ENCODE measurements around the gene HDDC2. TPM values are rescaled to one million over a fixed set of nuclear protein-coding genes. Genes with fewer than 3 reads are reported as not detected.

HDDC2 gene
- polyA plus RNA-seq, 3 donors = 24.4 to 59.9 (median 42.6) TPM

DNA sequence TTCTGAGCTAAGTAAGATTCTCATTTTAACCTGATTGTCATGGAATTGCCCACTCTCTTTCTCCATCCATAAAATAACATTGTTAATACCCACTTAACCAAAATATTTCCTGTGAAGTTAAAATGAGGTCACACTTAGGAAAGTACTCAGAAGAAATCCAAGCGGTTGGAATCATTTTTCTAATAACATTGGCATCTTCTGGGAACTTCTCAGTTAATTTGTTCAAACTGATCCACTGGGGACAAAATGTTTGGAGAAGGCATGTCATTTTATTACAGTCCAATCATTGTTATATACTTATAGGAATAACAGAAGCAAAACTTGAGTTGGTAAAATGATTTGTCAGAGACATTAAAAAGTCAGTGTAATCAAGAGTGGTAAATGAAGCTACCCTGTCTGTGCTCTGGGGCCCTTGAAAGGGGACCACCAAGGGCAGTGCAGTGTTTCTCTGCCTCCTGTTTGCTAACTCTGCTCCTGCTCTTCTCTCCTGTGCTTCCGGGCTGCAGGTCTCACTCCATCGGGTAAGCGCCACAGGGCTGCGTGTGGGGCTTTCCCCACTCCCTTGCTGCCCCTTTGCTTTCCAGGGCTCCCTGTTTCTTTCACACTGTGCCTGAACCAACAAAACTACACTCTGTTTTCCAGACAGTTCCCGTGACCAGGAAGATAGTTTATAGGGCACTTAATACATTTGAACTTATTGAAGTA, 50.1 kb downstream of the HDDC2 start:
- H3K4me3 ChIP-seq (replicated peaks in 1 of 3; ENCODE audit: low read depth in 2 of 3, low read length in 3 of 3) = no peak overlapping the region
- no peaks in the 10 kb centered on the region for H3K9me3 ChIP-seq (replicated peaks in 1 of 2; ENCODE audit: control insufficient read depth in 1 of 2, insufficient read depth in 1 of 2, low read length in 2 of 2)
- DNase-seq = no peak
- no peaks in the 10 kb centered on the region for H3K79me2 ChIP-seq (ENCODE audit: insufficient read depth, low read length)
- H3K4me1 Mint-ChIP-seq = no peaks in the 10 kb centered on the region
- no peak overlapping the region for H3K27ac Mint-ChIP-seq
- 73% methylated on average over 2 of the region's 6 CpGs for WGBS (ENCODE audit: insufficient coverage)
- no peak overlapping the region for H2AFZ ChIP-seq (ENCODE audit: insufficient read depth, low read depth, low read length, poor library complexity, severe bottlenecking)
- no peaks in the 10 kb centered on the region for H3K36me3 Mint-ChIP-seq
- H3K27me3 Mint-ChIP-seq (ENCODE audit: low read depth in 3 of 3) = peaks cover 0 to 3% (median 0%) of the 10 kb centered on the region in 3 donors
- H3K27me3 ChIP-seq (ENCODE audit: control insufficient read depth in 2 of 2, insufficient read depth in 2 of 2, low read length in 2 of 2) = no peaks in the 10 kb centered on the region
- TF ChIP-seq, protein P1, sequence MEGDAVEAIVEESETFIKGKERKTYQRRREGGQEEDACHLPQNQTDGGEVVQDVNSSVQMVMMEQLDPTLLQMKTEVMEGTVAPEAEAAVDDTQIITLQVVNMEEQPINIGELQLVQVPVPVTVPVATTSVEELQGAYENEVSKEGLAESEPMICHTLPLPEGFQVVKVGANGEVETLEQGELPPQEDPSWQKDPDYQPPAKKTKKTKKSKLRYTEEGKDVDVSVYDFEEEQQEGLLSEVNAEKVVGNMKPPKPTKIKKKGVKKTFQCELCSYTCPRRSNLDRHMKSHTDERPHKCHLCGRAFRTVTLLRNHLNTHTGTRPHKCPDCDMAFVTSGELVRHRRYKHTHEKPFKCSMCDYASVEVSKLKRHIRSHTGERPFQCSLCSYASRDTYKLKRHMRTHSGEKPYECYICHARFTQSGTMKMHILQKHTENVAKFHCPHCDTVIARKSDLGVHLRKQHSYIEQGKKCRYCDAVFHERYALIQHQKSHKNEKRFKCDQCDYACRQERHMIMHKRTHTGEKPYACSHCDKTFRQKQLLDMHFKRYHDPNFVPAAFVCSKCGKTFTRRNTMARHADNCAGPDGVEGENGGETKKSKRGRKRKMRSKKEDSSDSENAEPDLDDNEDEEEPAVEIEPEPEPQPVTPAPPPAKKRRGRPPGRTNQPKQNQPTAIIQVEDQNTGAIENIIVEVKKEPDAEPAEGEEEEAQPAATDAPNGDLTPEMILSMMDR (IDR thresholded peaks at IDR 0.05) = no peak
- H3K27ac ChIP-seq (ENCODE audit: low read depth in 1 of 2, low read length in 2 of 2) = no peak overlapping the region
- H3K9me3 Mint-ChIP-seq = no peaks in the 10 kb centered on the region
- H3K4me2 ChIP-seq (replicated peaks; ENCODE audit: extremely low read depth, low read length, poor library complexity, severe bottlenecking) = no peak overlapping the region
- no peaks in the 10 kb centered on the region for H4K20me1 ChIP-seq (ENCODE audit: insufficient read depth, low read length)
- H3K36me3 ChIP-seq (replicated peaks in 1 of 2; ENCODE audit: control insufficient read depth in 1 of 2, insufficient read depth in 2 of 2, low read length in 2 of 2) = no peaks in the 10 kb centered on the region
- no peaks in the 10 kb centered on the region for H3K4me1 ChIP-seq (ENCODE audit: control insufficient read depth in 1 of 2, insufficient read depth in 2 of 2, low read length in 2 of 2)
- no peak overlapping the region for H3K9ac ChIP-seq (ENCODE audit: insufficient read depth, low read length, poor library complexity, severe bottlenecking)
- H3K4me3 Mint-ChIP-seq = no peak overlapping the region
- intact Hi-C loops (cut with micrococcal nuclease) = no loop called here

DNA sequence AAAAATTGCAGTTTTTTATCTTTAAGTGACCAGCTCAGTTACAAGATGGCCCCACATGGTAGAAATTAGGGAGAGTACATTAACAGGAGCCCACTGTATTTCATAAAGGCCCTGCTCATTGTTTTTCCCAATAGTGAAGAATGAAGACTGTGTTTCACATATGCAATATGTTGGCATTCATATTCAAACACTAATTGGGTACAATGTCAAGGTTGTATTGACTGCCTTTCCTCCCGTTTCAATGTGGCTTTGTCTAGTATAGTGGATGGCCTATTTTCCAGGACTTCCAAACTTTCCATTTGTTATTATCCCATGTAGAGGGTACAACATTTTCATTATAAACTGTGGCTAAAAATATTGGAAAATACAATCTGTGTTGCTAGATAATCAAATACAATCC, 51.3 kb downstream of the HDDC2 start:
- no peaks in the 10 kb centered on the region for H3K79me2 ChIP-seq (ENCODE audit: insufficient read depth, low read length)
- TF ChIP-seq, protein P1 (IDR thresholded peaks at IDR 0.05) = no peak
- H3K9me3 ChIP-seq (replicated peaks in 1 of 2; ENCODE audit: control insufficient read depth in 1 of 2, insufficient read depth in 1 of 2, low read length in 2 of 2) = no peaks in the 10 kb centered on the region
- Mint-ChIP-seq H3K36me3 (no peaks in the 10 kb centered on the region), H3K9me3 (no peaks in the 10 kb centered on the region), H3K27ac (no peak overlapping the region), H3K4me1 (no peaks in the 10 kb centered on the region), H3K4me3 (no peak overlapping the region), H3K27me3 (ENCODE audit: low read depth in 3 of 3) (peaks cover 0 to 3% (median 0%) of the 10 kb centered on the region in 3 donors)
- no peak overlapping the region for H3K4me2 ChIP-seq (replicated peaks; ENCODE audit: extremely low read depth, low read length, poor library complexity, severe bottlenecking)
- no peak overlapping the region for H3K4me3 ChIP-seq (replicated peaks in 1 of 3; ENCODE audit: low read depth in 2 of 3, low read length in 3 of 3)
- no peaks in the 10 kb centered on the region for H4K20me1 ChIP-seq (ENCODE audit: insufficient read depth, low read length)
- intact Hi-C loops (cut with micrococcal nuclease) = no loop called here
- no peak overlapping the region for H3K27ac ChIP-seq (ENCODE audit: low read depth in 1 of 2, low read length in 2 of 2)
- H3K27me3 ChIP-seq (ENCODE audit: control insufficient read depth in 2 of 2, insufficient read depth in 2 of 2, low read length in 2 of 2) = no peaks in the 10 kb centered on the region
- H3K36me3 ChIP-seq (replicated peaks in 1 of 2; ENCODE audit: control insufficient read depth in 1 of 2, insufficient read depth in 2 of 2, low read length in 2 of 2) = no peaks in the 10 kb centered on the region
- no peak overlapping the region for H2AFZ ChIP-seq (ENCODE audit: insufficient read depth, low read depth, low read length, poor library complexity, severe bottlenecking)
- H3K9ac ChIP-seq (ENCODE audit: insufficient read depth, low read length, poor library complexity, severe bottlenecking) = no peak overlapping the region
- no peak for DNase-seq
- no peaks in the 10 kb centered on the region for H3K4me1 ChIP-seq (ENCODE audit: control insufficient read depth in 1 of 2, insufficient read depth in 2 of 2, low read length in 2 of 2)
- no CpG with 5 or more reads among the region's 1 CpG for WGBS (ENCODE audit: insufficient coverage)
